ENCODE measurements around the gene DSCAM. TPM values are rescaled to one million over a fixed set of nuclear protein-coding genes. Genes with fewer than 3 reads are reported as not detected.

Gene DSCAM
- polyA plus RNA-seq, 3 donors = not detected

DNA sequence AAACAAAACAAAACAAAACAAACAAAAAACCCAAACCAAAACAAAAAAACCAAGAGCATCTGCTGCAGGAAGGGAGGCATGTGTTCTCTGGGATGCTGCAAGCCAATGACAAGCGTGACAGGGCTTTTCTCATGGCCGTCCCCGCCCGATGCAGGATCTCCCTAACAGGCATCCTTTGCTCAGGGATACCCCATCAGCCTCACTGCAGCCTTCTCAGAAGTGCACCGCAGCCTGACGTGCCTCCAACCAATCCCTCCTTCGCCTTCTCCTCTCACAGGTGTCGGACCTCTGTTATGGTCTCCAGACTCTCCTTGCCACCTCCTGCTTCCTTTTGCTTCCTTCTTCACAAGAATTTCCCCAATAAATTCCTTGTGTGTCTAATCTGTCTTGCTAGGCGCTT is 832.6 kb downstream of the DSCAM start:
- no peaks in the 10 kb centered on the region for H3K4me1 Mint-ChIP-seq

GRCh38 chr21:40013001-40013735 is 833.8 kb downstream of the DSCAM start:
- Histone ChIP-seq H3K4me3 (replicated peaks in 1 of 3; ENCODE audit: low read depth in 2 of 3, low read length in 3 of 3) (no peak overlapping the region), H3K27me3 (ENCODE audit: control insufficient read depth in 2 of 2, insufficient read depth in 2 of 2, low read length in 2 of 2) (no peaks in the 10 kb centered on the region), H3K9ac (ENCODE audit: insufficient read depth, low read length, poor library complexity, severe bottlenecking) (no peak overlapping the region), H4K20me1 (ENCODE audit: insufficient read depth, low read length) (no peaks in the 10 kb centered on the region), H3K36me3 (replicated peaks in 1 of 2; ENCODE audit: control insufficient read depth in 1 of 2, insufficient read depth in 2 of 2, low read length in 2 of 2) (no peaks in the 10 kb centered on the region), H3K4me1 (ENCODE audit: control insufficient read depth in 1 of 2, insufficient read depth in 2 of 2, low read length in 2 of 2) (no peaks in the 10 kb centered on the region), H3K27ac (ENCODE audit: low read depth in 1 of 2, low read length in 2 of 2) (no peak overlapping the region), H3K9me3 (replicated peaks in 1 of 2; ENCODE audit: control insufficient read depth in 1 of 2, insufficient read depth in 1 of 2, low read length in 2 of 2) (peaks cover 16 to 23% of the 10 kb centered on the region in 2 donors), H3K4me2 (replicated peaks; ENCODE audit: extremely low read depth, low read length, poor library complexity, severe bottlenecking) (no peak overlapping the region), H3K79me2 (ENCODE audit: insufficient read depth, low read length) (no peaks in the 10 kb centered on the region), H2AFZ (ENCODE audit: insufficient read depth, low read depth, low read length, poor library complexity, severe bottlenecking) (no peak overlapping the region)
- Mint-ChIP-seq H3K36me3 (no peaks in the 10 kb centered on the region), H3K4me1 (no peaks in the 10 kb centered on the region), H3K27me3 (ENCODE audit: low read depth in 3 of 3) (peaks cover 0 to 3% (median 0%) of the 10 kb centered on the region in 3 donors), H3K9me3 (peaks cover 3 to 40% (median 13%) of the 10 kb centered on the region in 7 donors), H3K4me3 (no peak overlapping the region), H3K27ac (no peak overlapping the region)
- no peak for TF ChIP-seq CTCF (IDR thresholded peaks at IDR 0.05)
- 94% methylated on average over 22 of the region's 26 CpGs for WGBS (ENCODE audit: insufficient coverage)
- no peak for DNase-seq
- intact Hi-C loops (cut with micrococcal nuclease) = no loop called here

More for the DNA sequence above, 832.6 kb downstream of the DSCAM start:
- Mint-ChIP-seq H3K27ac (no peak overlapping the region), H3K4me3 (no peak overlapping the region), H3K27me3 (ENCODE audit: low read depth in 3 of 3) (peaks cover 0 to 3% (median 0%) of the 10 kb centered on the region in 3 donors), H3K36me3 (no peaks in the 10 kb centered on the region), H3K9me3 (peaks cover 4 to 43% (median 13%) of the 10 kb centered on the region in 7 donors)
- no peak for DNase-seq
- Histone ChIP-seq H3K4me2 (replicated peaks; ENCODE audit: extremely low read depth, low read length, poor library complexity, severe bottlenecking) (no peak overlapping the region), H3K4me1 (ENCODE audit: control insufficient read depth in 1 of 2, insufficient read depth in 2 of 2, low read length in 2 of 2) (no peaks in the 10 kb centered on the region), H3K79me2 (ENCODE audit: insufficient read depth, low read length) (no peaks in the 10 kb centered on the region), H3K27me3 (ENCODE audit: control insufficient read depth in 2 of 2, insufficient read depth in 2 of 2, low read length in 2 of 2) (no peaks in the 10 kb centered on the region), H3K27ac (ENCODE audit: low read depth in 1 of 2, low read length in 2 of 2) (no peak overlapping the region), H3K4me3 (replicated peaks in 1 of 3; ENCODE audit: low read depth in 2 of 3, low read length in 3 of 3) (no peak overlapping the region), H3K9ac (ENCODE audit: insufficient read depth, low read length, poor library complexity, severe bottlenecking) (no peak overlapping the region), H4K20me1 (ENCODE audit: insufficient read depth, low read length) (no peaks in the 10 kb centered on the region), H3K36me3 (replicated peaks in 1 of 2; ENCODE audit: control insufficient read depth in 1 of 2, insufficient read depth in 2 of 2, low read length in 2 of 2) (no peaks in the 10 kb centered on the region), H3K9me3 (replicated peaks in 1 of 2; ENCODE audit: control insufficient read depth in 1 of 2, insufficient read depth in 1 of 2, low read length in 2 of 2) (peaks cover 16 to 23% of the 10 kb centered on the region in 2 donors), H2AFZ (ENCODE audit: insufficient read depth, low read depth, low read length, poor library complexity, severe bottlenecking) (no peak overlapping the region)
- intact Hi-C loops (cut with micrococcal nuclease) = no loop called here
- no peak for TF ChIP-seq CTCF (IDR thresholded peaks at IDR 0.05)
- 94% methylated on average over 9 of the region's 9 CpGs for WGBS (ENCODE audit: insufficient coverage)
